K562 (cell line): ENCODE measurements around the gene RYR1. TPM values are rescaled to one million over a fixed set of nuclear protein-coding genes. Genes with fewer than 3 reads are reported as not detected.
A peak's percentile ranks its signal among the peaks of the same experiment; 100 is the strongest.

ENCODE experiments used
- CBX5 ChIP-seq: IDR thresholded peaks from 2 replicates; pipeline ENCODE4 v1.6.1; 2014; ENCODE audit warnings: low read depth, borderline replicate concordance
- DNMT1 ChIP-seq: fragments of 450-650 bp; IDR thresholded peaks from 2 replicates; pipeline ENCODE4 v1.6.1; 2016; ENCODE audit warnings: antibody characterized with exemption, mild to moderate bottlenecking
- HINFP ChIP-seq: fragments of 450-650 bp; conservative IDR thresholded peaks from 2 replicates; pipeline ENCODE4 v1.6.1; 2016; ENCODE audit warnings: missing genetic modification characterization, low read depth, mild to moderate bottlenecking, control low read depth, missing compliant biosample characterization
- HMG20B ChIP-seq: fragments of 250-450 bp; sonication (Bioruptor Pico); IDR thresholded peaks from 2 replicates; pipeline ENCODE4 v1.5.0; 2021; ENCODE audit warnings: mild to moderate bottlenecking
- NCOA2 ChIP-seq, 2 experiments: fragments of 450-650 bp; IDR thresholded peaks; 2 replicates each; pipeline ENCODE4 v1.6.1; 2018; ENCODE audit warnings: mild to moderate bottlenecking in 2 of 2, moderate library complexity in 1 of 2; ENCODE audit not compliant: partially characterized antibody in 2 of 2
- POU5F1 ChIP-seq: fragments of 150-350 bp; IDR thresholded peaks from 2 replicates; pipeline ENCODE4 v1.6.1; 2014; ENCODE audit warnings: borderline replicate concordance, low read length, low read depth, mild to moderate bottlenecking; ENCODE audit not compliant: partially characterized antibody
- SMARCE1 ChIP-seq: fragments of 450-650 bp; IDR thresholded peaks from 2 replicates; pipeline ENCODE4 v1.7.1; 2016; ENCODE audit warnings: mild to moderate bottlenecking
- SNRNP70 ChIP-seq: fragments of 200-400 bp; formaldehyde crosslinking; optimal IDR thresholded peaks from 2 replicates; pipeline ENCODE3; 2017; ENCODE audit warnings: low read depth, low read length
- SRSF1 ChIP-seq: fragments of 200-400 bp; formaldehyde crosslinking; IDR thresholded peaks from 2 replicates; pipeline ENCODE4 v1.6.1; 2017; ENCODE audit warnings: mild to moderate bottlenecking, low read depth, low read length, moderate library complexity
- TBL1XR1 ChIP-seq, 2 experiments: IDR thresholded peaks; 2 replicates each; pipeline ENCODE4 v1.6.1; 2012; ENCODE audit warnings: improper control_type of control experiment in 2 of 2, low read length in 2 of 2, mild to moderate bottlenecking in 1 of 2
- U2AF1 ChIP-seq: fragments of 200-400 bp; formaldehyde crosslinking; optimal IDR thresholded peaks from 2 replicates; pipeline ENCODE3; 2017; ENCODE audit warnings: mild to moderate bottlenecking, low read depth, low read length, moderate library complexity
- YY1 ChIP-seq, 3 experiments: IDR thresholded peaks; 2 replicates each; pipeline ENCODE4 v1.6.1; 2011; ENCODE audit warnings: low read length in 2 of 3, mild to moderate bottlenecking in 2 of 3, moderate library complexity in 2 of 3, borderline replicate concordance in 1 of 3, control low read depth in 1 of 3, low read depth in 1 of 3; ENCODE audit not compliant: insufficient read depth in 3 of 3, insufficient replicate concordance in 2 of 3, control insufficient read depth in 1 of 3, insufficient read length in 1 of 3; ENCODE audit errors: extremely low read depth in 1 of 3
- ZNF41 ChIP-seq: fragments of 250-450 bp; sonication (Bioruptor Pico); conservative IDR thresholded peaks from 2 replicates; pipeline ENCODE4 v1.4.0; 2020; ENCODE audit warnings: mild to moderate bottlenecking
- ZNF57 ChIP-seq: fragments of 450-650 bp; formaldehyde crosslinking; IDR thresholded peaks from 2 replicates; pipeline ENCODE4 v1.4.0; 2020; ENCODE audit warnings: mild to moderate bottlenecking, moderate library complexity
- polyA plus RNA-seq, 8 experiments: library from polyadenylated mRNA; depleted of rRNA in 4 of 8; stranded (reverse) in 5 of 8; unstranded in 3 of 8; fragments of >200 nt; fragmentation: Nextera tagmentation in 2 of 8; fragmentation: Illumina TruSeq in 1 of 8; extraction: Ambion mirVana in 2 of 8; extraction: Trizol in 1 of 8; gene quantifications; 2 replicates each; pipeline versions ENCODE4 v1.2.1 to v1.2.3, GENCODE V29; 2011 to 2014; ENCODE audit warnings: inconsistent platforms in 1 of 8, missing spikeins in 1 of 8
- total RNA-seq, 7 experiments: library from RNA; depleted of rRNA in 6 of 7; stranded (reverse); fragments of >200 nt in 6 of 7; fragmentation: Illumina TruSeq in 2 of 7; extraction: Trizol in 2 of 7; gene quantifications; 2 replicates each; pipeline versions ENCODE4 v1.2.1 to v1.2.3, GENCODE V29; 2011 to 2021; ENCODE audit warnings: low replicate concordance in 1 of 7
- TF ChIP-seq, protein P1 (sequence below): fragments of 250-450 bp; sonication (Bioruptor Pico); IDR thresholded peaks from 2 replicates; pipeline ENCODE4 v1.5.0; 2021
- TF ChIP-seq, protein P2 (sequence below): IDR thresholded peaks from 3 replicates; pipeline ENCODE4 v1.6.1; 2011; ENCODE audit warnings: borderline replicate concordance, mild to moderate bottlenecking, moderate library complexity; ENCODE audit not compliant: insufficient read length; ENCODE audit errors: extremely low read depth

RYR1 gene
- total and polyA plus RNA-seq, 9 of the 15 experiments (the other 6 are each of a cell fraction or from before 2014, with no cell fraction given), result 0.11 to 7.4 (median 3.7) TPM

DNA sequence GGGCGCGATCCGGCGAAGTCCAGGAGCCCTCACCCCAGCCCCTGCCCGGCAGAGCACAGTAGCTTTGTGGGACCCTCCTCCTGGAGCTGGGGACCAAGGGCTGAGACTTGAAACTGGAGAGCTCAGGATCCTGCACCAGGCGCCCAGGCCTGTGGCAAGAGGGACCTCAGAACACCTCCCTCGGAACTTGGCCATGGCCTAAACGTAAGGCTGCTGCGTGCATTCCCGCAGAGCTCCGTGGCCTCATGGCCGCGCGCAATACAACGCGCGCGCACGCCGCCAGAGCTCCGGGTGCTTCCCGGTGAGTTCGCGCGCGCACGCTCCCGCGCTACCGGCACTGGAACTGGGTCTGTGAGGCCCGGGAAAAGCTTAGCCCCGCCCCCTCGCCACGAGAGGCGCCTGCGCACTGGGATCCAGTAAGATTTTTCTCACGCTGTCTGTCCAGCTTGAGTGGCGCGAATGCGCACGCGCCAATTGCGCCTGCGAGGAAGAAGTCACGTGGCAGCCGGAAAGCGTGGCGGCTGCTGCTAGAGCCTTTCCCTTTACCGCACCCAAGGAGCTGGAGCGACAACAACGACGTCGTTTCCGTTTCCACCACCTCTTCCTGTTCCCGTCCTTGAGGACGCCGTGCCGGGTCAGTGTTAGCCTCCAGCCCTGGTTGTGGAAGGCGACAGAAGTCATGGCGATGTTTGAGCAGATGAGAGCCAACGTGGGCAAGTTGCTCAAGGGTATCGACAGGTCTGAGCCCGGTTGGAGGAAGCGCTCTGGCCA is 185.3 kb downstream of the RYR1 start, which contains the start of gene EIF3K (continued):
- TF ChIP-seq, protein P1, sequence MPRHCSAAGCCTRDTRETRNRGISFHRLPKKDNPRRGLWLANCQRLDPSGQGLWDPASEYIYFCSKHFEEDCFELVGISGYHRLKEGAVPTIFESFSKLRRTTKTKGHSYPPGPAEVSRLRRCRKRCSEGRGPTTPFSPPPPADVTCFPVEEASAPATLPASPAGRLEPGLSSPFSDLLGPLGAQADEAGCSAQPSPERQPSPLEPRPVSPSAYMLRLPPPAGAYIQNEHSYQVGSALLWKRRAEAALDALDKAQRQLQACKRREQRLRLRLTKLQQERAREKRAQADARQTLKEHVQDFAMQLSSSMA (CRISPR knock-in tag), result no peak
- TF ChIP-seq HINFP (tag) (no peak), DNMT1 (no peak), U2AF1 (no peak), CBX5 (no peak), SMARCE1 (0 out of 2 replicates have a peak, but pooled peaks have one; percentile 14), ZNF57 (CRISPR knock-in tag) (no peak), SNRNP70 (no peak), ZNF41 (CRISPR knock-in tag) (no peak), POU5F1 (peak; percentile 41), YY1 (IDR thresholded peaks at IDR 0.05; ENCODE audit: borderline replicate concordance in 1 of 3, control insufficient read depth in 1 of 3, extremely low read depth in 1 of 3, insufficient read depth in 3 of 3, insufficient read length in 1 of 3, insufficient replicate concordance in 2 of 3, low read depth in 1 of 3, low read length in 2 of 3) (peak in 2 of 3 experiments; percentile 61 to 80), SRSF1 (no peak), NCOA2 (IDR thresholded peaks at IDR 0.05; ENCODE audit: partially characterized antibody in 2 of 2) (no peak), TBL1XR1 (IDR thresholded peaks at IDR 0.05; ENCODE audit: low read length in 2 of 2) (no peak), HMG20B (no peak)
- TF ChIP-seq, protein P2, sequence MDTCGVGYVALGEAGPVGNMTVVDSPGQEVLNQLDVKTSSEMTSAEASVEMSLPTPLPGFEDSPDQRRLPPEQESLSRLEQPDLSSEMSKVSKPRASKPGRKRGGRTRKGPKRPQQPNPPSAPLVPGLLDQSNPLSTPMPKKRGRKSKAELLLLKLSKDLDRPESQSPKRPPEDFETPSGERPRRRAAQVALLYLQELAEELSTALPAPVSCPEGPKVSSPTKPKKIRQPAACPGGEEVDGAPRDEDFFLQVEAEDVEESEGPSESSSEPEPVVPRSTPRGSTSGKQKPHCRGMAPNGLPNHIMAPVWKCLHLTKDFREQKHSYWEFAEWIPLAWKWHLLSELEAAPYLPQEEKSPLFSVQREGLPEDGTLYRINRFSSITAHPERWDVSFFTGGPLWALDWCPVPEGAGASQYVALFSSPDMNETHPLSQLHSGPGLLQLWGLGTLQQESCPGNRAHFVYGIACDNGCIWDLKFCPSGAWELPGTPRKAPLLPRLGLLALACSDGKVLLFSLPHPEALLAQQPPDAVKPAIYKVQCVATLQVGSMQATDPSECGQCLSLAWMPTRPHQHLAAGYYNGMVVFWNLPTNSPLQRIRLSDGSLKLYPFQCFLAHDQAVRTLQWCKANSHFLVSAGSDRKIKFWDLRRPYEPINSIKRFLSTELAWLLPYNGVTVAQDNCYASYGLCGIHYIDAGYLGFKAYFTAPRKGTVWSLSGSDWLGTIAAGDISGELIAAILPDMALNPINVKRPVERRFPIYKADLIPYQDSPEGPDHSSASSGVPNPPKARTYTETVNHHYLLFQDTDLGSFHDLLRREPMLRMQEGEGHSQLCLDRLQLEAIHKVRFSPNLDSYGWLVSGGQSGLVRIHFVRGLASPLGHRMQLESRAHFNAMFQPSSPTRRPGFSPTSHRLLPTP, result no peak
